ENCODE results near the gene NHLRC1.

DNA sequence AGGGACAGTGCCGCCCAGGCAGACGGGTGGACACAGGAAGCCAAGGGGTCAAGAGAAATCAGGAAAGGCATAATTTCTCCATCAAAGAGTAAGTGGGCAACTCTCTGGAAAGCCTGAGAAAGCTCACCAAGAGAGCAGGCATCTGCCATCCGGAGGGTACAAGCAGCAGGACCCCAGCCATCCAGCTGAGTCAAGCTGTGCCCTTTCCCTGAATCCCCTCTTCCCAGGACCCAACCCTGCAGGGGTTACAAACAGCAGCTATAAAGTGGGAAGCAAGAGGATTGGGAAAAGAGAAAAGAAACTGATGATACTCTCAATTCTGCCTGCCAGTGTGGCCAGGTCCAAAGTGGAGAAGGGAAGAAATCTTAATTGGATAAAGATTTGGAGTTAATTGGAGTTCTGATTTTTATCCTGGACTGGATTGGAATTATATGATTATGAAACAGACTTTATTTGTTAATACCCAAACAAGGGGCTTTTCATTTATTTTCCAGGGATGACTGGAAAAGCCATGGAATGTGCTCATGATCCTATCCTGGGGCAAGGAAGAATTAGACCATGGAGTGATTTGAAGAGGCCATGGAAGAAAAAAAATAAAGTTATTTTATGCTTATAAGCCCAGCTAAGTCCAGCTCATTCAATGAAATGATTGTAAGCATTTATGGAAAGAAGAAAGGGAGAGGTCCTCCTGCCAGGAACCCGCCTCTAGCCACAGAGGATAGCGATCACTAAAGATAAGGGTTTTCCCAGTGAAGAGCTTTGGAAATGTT lies 34.9 kb downstream of the NHLRC1 start:
- no peak for TF ChIP-seq SMC3 (IDR thresholded peaks at IDR 0.05; ENCODE audit: low read length)
- no peak for TF ChIP-seq MYC (CRISPR knock-in tag; IDR thresholded peaks at IDR 0.05; ENCODE audit: borderline replicate concordance)
- TF ChIP-seq, protein P1, sequence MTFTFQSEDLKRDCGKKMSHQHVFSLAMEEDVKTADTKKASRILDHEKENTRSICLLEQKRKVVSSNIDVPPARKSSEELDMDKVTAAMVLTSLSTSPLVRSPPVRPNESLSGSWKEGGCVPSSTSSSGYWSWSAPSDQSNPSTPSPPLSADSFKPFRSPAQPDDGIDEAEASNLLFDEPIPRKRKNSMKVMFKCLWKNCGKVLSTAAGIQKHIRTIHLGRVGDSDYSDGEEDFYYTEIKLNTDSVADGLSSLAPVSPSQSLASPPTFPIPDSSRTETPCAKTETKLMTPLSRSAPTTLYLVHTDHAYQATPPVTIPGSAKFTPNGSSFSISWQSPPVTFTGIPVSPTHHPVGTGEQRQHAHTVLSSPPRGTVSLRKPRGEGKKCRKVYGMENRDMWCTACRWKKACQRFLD (CRISPR knock-in tag; IDR thresholded peaks at IDR 0.05; ENCODE audit: borderline replicate concordance) = no peak
- no peak for TF ChIP-seq ZNF768 (CRISPR knock-in tag; IDR thresholded peaks at IDR 0.05)
- TF ChIP-seq ZNF260 (CRISPR knock-in tag; IDR thresholded peaks at IDR 0.05; ENCODE audit: borderline replicate concordance, low read depth) = no peak
- TF ChIP-seq, protein P2, sequence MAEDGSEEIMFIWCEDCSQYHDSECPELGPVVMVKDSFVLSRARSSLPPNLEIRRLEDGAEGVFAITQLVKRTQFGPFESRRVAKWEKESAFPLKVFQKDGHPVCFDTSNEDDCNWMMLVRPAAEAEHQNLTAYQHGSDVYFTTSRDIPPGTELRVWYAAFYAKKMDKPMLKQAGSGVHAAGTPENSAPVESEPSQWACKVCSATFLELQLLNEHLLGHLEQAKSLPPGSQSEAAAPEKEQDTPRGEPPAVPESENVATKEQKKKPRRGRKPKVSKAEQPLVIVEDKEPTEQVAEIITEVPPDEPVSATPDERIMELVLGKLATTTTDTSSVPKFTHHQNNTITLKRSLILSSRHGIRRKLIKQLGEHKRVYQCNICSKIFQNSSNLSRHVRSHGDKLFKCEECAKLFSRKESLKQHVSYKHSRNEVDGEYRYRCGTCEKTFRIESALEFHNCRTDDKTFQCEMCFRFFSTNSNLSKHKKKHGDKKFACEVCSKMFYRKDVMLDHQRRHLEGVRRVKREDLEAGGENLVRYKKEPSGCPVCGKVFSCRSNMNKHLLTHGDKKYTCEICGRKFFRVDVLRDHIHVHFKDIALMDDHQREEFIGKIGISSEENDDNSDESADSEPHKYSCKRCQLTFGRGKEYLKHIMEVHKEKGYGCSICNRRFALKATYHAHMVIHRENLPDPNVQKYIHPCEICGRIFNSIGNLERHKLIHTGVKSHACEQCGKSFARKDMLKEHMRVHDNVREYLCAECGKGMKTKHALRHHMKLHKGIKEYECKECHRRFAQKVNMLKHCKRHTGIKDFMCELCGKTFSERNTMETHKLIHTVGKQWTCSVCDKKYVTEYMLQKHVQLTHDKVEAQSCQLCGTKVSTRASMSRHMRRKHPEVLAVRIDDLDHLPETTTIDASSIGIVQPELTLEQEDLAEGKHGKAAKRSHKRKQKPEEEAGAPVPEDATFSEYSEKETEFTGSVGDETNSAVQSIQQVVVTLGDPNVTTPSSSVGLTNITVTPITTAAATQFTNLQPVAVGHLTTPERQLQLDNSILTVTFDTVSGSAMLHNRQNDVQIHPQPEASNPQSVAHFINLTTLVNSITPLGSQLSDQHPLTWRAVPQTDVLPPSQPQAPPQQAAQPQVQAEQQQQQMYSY (CRISPR knock-in tag; IDR thresholded peaks at IDR 0.05) = no peak
- no peak for TF ChIP-seq SMAD9 (CRISPR knock-in tag; IDR thresholded peaks at IDR 0.05)
